ENCODE data around the gene AKT1S1.
A peak's percentile ranks its signal among the peaks of the same experiment; 100 is the strongest.

Gene AKT1S1

DNA sequence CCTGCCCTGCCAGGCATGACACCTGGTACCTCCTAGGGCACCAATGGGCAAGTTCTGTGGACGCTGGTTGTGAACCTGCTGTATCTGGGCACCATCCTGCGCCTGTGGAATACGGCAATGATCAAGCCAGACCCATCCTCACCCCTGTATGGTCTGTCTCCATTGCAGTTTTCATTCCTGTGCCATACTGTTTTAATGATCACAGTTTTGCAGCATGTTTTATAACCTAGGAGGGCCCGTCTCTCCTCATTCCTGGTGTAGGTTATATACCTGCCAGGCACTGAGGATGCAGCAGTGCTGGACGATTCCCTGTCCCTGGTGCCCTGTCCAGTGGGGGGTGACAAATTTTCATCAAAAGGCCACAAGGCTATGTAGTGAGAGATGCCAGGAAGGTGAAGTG, 5.9 kb upstream of the AKT1S1 start:
- DNase-seq (ENCODE audit: low spot score) = no peak

DNA sequence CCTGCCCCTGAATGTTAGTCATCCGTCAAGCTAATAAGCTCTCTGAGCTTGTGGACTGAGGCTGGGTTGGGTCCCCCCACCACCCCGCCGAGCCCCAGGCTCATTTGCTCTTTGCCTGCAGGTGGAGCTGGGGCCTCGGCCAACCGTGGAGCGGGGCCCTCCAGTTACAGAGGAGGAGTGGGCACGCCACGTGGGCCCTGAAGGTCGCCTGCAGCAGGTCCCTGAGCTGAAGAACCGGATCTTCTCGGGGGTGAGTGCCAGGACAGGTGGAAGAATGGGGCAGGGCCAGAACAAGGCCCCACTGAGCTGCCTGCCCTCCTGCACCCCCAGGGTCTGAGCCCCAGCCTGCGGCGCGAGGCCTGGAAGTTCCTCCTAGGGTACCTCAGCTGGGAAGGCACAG, 5.5 kb upstream of the AKT1S1 start:
- no peak for DNase-seq (ENCODE audit: low spot score)

DNA sequence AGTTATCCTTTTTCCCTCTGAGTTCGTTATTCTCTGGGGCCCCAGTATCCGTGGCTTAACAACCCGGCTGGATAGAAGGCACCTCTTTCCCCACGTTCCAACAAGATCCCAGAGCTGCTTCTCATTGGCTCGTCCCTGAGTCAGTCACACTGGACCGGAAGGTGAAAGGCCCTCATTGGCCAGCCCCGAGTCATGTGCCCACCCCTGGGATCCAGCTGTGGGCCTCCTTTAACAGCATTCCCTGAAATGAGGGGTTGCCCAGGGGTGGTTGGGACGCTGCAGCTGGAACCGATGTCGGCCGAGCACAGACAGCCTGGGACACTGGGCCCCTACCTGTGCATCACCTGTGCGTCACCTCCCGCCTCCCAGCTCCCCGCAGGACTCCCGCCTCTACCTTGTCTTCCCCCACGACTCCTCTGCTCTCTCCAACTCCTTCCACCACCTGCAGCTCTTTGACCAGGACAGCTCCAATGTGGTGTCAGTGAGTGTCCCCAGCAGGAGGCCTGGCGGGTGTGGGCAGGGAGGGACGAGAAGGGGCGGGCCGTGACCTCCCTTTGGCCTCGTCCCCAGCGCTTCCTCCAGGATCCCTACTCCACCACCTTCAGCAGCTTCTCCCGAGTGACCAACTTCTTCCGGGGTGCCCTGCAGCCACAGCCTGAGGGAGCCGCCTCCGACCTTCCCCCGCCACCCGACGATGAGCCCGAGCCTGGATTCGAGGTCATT, 4.7 kb upstream of the AKT1S1 start:
- no peak for DNase-seq (ENCODE audit: low spot score)

DNA sequence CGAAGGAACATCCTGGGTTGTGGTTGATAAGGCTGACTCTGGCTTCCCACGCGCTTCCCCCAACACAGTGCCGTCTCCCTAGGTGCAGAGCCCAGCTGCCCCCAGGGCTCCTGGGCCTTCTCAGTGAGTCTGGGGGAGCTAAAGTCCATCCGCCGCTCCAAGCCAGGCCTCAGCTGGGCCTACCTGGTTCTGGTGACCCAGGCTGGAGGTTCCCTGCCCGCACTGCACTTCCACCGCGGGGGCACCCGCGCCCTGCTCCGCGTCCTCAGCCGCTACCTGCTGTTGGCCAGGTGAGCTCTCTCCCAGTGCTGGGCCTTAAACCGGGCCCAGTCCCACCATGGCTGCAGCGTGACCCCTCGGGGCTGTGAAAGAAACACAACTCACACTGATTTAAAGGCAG, 4.0 kb upstream of the AKT1S1 start:
- DNase-seq (ENCODE audit: low spot score) = no peak

DNA sequence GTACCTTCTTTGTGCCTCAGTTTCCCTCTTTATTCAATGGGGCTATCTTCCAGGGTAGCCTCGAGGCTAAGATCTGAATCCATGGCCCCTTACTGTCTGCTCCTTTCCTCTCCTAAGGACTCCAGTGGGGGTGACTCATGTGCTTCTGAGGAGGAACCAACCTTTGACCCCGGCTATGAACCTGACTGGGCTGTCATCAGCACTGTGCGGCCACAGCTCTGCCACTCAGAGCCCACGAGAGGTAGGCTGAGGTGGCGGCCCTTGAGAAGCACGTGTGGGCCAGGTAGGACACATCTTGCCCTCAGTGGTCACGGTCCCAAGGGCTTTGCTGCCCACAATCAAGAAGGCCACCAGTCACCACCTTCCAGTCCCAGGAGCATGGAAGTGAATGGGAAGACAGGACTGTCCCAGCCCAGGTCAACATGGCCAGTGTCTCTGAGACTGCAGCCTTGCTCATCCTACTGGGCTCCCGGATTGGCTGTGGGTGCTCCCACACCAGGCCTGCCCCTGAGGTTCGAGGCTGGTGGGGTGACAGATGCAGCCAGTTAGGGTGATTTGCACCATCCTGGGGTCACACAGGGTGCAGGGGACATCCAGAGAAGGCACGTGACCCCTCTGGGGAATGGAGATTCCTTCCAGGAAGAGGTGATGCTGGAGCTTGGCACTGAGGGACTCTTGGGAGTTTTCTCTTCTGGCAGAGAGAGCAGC, 3.2 kb upstream of the AKT1S1 start:
- no peak for DNase-seq (ENCODE audit: low spot score)

DNA sequence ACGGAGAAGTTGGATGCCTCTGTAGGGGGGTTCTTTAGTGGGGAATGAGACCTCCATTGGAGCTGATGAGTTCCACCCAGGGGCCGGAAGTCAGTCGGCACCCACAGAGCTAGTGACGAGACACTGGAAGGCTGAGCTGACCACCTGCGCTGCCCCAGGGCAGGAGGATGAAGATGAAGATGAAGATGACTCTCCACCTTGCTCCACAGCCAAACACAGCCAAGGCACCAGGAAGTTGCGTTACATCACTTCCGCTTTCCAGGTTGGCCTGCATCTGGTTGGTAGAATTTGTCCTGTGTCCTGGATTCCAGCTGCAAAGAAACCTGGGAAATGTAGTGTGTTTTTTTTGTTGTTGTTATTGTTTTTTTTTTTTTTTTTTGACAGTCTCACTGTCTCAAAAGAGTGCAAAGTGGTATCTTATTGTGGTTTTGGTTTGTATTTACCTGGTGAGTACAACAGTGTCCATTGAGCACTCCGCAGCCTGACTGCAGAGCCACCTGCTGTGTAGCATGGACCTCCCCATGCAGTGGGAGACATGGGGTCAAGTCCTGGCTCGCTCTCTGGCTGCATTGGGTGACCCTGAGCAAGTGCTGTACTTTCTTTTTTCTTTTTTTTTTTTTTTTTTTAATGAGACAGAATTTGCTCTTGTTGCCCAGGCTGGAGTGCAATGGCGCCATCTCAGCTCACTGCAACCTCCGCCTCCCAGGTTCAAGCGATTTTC, 2.2 kb upstream of the AKT1S1 start:
- DNase-seq (ENCODE audit: low spot score) = no peak

DNA sequence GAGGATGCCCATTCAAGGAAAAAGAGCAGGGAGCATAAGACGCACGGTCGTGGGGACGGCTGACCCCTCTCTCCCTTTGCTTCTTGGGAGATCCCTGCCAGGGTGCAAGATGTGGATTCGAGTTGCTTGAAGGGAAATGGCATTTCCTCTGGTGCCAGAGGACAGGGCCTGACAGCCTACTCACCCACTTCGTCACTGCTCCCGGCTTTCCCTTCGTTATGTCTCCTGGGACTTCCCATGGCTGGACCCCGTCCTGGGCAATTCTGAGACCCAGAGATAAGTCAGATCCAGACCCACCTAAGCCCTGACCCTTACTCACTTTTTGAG, 1.6 kb upstream of the AKT1S1 start:
- DNase-seq (ENCODE audit: low spot score) = no peak

DNA sequence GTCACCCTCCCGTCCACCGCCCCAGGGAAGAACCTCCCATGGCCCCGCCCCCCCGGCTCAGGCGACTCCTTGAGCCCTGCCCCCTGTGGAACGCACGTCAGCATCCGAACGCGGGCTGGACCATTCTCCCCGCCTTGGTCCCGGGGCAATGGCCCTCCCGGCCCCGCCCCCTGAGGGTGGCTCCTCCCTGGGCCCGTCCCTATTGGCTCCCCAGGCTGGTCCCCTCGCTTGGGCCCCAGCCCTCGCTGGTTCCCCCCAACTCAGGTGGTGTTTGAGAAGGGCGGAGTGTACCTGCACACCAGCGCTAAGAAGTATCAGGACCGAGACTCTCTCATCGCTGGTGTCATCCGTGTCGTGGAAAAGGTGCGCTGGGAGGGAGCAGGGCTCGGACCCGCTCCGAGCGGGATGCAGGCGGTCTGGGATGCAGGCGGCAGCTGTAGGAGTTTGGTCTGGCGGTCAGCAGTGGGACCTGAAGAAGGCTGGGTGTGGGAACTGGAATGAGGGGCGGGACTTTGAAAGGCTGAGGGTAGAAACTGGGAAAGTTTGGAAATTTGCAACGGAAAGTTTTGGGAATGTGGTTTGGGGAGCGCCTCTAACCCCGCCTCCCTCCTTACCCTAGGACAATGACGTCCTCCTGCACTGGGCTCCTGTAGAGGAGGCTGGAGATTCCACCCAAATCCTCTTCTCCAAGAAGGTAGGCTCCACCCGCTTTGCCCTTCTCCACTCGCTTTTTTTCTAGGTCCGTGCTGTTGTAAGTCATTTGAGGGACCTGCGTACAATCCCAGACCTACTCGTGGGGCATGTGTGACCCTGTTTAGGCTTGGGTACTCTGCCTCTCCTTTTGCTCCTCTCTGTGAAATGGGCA, 956 bp upstream of the AKT1S1 start:
- peak; percentile 98 for DNase-seq (ENCODE audit: low spot score)

DNA sequence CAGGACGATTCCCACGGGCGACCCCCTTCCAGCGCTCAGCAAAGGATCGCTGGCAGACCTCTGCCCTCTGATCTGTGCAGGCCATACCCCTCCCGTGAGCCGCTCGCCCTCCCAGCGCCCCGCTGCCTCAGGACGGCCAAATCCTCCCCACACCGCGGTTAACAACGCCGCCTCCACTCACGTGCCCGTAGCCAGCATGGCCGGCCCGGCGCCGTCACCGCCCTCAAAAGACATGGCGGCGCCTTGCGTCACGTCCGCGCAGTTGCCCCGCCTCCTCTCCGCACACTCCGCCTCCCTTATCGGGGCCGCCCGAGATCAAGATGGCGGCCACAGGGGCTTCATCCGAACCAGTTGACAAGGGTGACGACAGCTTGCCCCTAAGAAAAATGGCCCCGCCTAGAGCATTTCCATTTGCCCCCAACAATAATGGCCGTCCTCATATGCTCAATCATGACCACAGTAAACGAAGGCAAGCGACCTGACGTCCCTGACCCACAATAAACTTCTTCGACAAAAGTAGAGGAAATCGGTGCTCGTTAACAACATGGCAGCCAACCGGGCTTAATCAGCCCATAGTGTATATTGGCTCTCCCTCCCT, 634 bp downstream of the AKT1S1 start:
- peak; percentile 99 for DNase-seq (ENCODE audit: low spot score)

DNA sequence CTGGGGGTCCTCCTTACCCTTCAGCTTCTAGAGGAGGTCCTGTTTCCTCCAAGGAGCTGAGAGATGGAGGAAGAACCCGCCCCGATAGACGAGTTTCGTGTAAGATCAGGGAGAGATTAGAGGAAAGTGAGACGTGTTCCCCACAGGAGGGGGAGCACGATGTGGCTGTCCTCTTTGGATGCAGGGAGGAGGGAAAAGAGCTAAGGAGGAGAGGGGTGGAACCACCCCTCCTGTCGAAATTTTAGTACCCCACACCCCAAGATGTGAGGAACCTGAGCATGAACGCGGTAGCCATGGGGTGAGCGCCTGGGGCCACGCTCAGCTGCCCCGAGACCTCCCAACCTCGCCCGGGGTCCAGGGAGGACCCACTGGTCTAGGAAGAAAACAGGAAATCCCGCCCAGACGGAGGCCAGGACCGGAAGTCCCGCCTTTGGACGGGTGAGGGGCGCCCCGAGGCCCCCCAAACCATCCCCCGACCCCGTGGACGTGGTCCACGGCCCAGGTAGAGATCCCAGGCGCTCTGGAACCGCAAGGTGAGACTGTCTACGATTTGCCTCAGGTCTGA, 1.2 kb downstream of the AKT1S1 start:
- DNase-seq (ENCODE audit: low spot score) = peak; percentile 74

DNA sequence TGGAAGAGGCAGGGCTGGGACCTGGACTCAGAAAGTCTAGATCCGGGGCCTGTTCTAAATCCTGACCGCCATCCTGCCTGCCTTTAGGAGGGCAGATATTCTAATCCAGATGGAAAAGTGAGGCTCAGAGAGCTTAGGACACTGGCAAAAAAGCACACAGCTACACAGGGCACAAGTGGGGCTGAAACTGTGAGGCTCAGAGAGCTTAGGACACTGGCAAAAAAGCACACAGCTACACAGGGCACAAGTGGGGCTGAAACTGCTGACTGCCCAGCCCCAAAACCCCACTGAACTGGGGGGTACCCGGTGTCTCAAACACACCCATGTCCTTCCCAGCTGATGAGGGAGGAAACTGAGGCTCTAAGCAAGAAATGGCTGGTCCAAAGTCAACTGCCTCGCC, 2.0 kb downstream of the AKT1S1 start:
- DNase-seq (ENCODE audit: low spot score) = no peak

DNA sequence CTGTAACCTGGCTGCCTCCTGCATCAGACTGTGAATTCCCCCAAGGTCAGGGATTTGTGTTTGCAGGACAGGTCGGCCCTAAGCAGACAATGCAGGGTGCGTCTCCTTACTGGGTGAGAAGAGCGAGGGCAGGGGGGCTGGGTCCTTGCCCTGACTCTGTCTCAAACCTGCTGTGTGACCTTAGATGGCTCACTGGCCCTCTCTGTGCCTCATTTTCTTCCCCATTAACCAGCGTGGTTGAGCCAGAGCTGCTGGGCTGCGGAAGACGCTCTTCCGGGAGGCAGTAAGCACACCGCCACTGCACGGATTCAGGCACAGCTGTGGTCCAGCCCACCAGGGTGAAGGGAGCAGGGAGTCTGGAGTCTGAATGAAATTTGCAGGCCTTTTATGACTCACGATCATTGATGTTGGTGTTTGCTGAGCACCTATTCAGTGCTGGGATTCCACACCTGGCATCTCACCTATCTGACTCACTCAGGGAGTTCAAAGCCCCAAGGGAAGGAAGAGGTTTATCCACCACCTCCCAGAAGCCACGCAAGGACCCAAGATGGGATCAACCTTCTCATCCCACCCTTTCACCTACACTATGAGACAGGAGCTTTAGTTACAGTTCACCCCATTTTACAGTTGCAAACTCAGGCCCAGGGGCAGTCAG, 2.5 kb downstream of the AKT1S1 start:
- DNase-seq (ENCODE audit: low spot score) = no peak

DNA sequence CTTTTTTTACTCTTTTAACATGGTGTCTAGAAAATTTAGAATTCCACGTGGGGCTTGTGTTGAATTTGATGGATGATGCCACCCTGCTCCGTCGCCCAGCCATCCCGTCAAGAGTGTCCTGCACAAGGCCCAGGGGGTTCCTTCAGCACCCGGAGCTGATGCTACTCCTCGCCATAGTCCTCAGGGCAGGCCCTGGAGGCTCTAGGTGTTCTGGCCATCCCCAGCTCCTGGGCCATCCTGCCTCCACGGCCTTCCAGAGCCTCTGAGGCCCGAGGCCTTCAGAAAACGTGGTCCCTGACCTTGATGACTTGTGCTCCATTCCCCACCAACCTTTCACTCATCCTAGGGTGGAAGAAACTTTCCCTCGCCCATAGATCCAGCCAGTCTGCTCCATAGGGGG, 3.3 kb downstream of the AKT1S1 start:
- DNase-seq (ENCODE audit: low spot score) = no peak

DNA sequence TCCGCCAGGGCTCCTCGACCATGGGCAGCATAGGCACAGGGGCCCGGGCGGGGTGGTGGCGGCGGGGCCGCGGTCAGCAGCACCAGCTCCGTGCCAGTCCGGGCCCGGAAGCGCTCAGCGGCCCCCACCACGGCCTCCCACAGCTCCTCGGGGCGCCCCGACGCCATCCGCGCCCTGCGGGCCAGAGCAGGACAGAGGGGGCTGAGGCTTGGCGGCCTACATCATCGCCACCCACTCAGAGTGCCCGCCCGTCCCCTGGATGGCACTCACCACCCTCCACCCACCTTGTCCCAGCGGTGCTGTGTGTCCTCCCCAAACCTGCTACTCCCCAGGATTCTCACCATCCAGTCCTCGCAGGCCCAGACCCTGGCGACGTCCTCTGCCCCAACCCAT, 4.0 kb downstream of the AKT1S1 start:
- no peak for DNase-seq (ENCODE audit: low spot score)

DNA sequence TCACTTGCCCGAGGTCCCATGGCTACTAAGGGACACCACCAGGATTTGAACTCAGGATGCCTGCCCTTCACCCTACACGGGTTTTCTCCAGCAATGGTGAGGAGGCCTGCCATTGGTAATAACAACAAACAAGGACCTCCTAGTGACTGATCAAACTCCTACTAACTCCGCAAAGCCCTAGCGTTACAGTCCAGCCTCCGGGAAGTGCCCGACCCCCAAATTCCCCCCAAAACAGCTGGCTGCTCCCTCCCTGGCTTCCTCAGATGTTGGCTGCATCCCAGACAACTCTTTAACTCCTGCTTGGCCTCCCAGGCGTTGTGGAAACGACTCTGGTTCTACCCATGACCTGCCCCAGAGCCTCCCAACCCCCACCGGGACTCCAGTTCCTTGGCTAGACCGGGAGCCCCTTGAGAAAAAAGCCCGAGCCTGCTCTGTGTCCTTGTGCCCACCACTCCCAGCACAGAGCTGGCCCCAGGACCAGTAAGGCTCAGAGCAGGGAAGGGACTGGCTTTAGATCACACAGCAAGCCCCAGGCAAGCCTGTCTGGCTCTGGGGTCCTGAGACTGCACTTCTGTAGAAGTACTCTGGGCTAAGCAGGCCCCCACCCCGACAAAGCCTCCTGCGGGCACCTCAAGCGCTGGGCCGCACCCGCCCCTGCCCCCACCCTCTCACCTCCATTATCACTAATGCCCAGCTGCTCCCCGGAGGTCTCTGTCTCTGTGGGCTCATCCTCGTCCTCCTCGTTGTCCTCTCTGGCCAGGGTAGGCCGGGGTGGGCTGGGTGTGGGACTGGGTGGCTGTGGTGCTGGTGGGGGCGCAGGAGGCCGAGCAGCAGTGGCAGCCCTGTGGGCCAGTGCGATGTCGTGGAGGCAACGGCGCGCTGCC, 4.7 kb downstream of the AKT1S1 start:
- no peak for DNase-seq (ENCODE audit: low spot score)

DNA sequence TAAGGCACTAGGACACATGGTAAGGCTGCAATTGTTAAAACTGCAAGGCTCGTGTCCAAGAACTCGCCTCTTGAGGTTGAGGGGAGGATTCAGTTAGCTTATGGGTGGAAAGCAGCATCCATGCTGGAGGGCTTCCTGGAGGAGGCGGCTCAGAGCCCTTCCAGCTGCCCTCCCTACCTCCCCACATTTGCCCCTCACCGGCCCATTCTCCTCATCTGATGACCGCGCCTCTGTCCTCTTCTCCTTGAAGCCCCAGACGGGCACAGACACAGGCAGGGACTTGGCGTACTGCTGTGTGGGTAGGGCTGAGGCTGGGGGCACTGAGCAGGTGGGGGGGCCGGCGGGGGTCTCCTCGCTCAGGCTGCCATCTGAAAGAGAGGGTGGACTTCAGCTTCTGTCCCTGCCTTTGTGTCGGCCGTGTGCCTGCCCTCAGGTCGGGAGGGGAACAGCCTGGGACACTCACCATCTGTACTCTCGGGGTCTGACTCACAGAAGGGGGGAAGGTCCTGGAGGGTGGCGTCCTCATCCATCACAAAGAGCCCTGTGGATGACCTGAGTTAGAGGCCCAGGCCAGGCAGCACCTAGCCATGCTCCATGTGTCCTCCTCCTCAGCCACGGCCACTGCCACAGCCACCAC, 5.7 kb downstream of the AKT1S1 start:
- no peak for DNase-seq (ENCODE audit: low spot score)

DNA sequence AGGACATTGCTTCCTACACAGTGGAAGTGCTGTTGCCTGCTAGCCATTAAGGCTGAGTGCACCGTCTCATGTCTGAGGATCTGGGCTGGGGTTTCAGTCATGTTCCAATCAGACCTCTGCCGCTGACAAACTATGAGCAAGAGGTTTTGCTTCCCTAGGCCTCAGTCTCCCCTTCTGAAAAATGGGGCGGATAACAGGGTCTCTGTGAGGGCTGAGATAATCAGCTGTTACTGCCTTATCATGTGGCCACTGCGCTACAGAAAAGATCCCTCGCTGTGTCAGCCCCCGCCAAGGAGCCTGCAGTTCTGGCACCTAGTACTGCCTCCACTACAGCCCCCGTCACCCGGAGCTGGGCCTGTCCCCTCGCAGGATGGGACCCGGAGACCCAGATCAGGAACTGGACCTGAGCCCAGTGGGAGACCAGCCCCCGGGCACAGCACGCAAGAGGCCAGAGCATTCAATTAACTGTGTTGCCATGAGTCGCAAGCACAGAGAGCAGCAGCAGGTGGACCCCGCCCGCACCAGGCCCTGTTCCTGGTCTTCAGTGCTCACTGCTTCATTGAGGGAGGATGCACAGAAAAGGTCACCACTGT, 6.8 kb downstream of the AKT1S1 start:
- DNase-seq (ENCODE audit: low spot score) = no peak

DNA sequence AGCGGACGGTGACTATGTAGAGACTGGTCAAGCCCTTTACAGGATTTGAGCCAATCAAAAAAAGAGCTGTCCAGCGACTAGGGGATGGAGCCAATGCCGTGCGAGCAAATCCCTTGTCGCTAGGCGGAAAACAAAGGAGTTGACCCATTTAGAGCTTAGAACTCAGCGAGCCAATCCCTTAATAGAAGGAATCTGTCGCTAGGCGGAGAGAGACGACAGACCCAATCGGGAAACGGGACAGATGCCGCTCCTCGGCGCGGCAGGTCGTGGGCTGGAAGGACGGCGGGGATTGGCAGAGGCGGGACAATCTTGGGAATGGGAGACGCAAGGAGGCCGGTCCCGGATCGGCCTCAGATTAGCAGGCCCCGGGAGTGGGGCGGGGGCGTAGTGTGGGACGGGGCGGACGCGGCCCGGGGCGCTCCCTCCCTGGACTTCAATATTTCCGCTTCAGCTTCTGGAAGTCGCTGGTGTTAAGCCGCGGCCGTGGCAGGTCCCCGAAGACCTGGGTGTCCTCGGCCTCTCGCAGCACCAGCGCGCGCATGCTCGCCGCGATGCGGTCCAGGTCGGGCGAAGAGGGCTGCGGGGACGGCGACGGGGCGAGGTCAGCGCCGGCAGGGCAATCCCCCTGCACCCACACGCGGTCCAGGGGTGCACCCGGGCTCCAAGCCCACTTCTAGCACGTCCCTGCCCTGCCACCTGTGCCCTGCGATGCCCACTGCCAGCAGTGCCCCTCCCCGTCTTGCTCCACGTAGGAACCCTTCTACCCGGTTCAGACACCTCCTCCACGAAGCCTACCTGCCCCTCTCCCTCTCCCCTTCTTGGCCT, 7.5 kb downstream of the AKT1S1 start:
- DNase-seq (ENCODE audit: low spot score) = peak; percentile 100
